ENCODE measurements around the gene IL18BP.

The IL18BP gene

GRCh38 chr11:72048766-72049460, 50.2 kb downstream of the IL18BP start:
- no peak for DNase-seq
